ENCODE data around the gene KCNAB3.

Gene KCNAB3

GRCh38 chr17:7935859-7936258, 6.2 kb upstream of the KCNAB3 start:
- no peak for DNase-seq

- DNase-seq = peak; percentile 16
Measured at GRCh38 chr17:7932949-7933348, 3.3 kb upstream of the KCNAB3 start.

GRCh38 chr17:7932483-7932891, 2.8 kb upstream of the KCNAB3 start:
- no peak for DNase-seq

GRCh38 chr17:7931709-7932482, 2.2 kb upstream of the KCNAB3 start, which contains the start of the genes CNTROB and TRAPPC1:
CNTROB (plus strand) TSS chr17:7932206; CDS start chr17:7933080, 874 bp downstream.
TRAPPC1 (minus strand) TSS chr17:7931946; CDS start chr17:7931829, 117 bp downstream.
- peak; percentile 97 for DNase-seq

GRCh38 chr17:7930841-7931631, 1.4 kb upstream of the KCNAB3 start:
- no peak for DNase-seq

GRCh38 chr17:7927596-7927995, 2.1 kb downstream of the KCNAB3 start:
- no peak for DNase-seq

GRCh38 chr17:7922845-7923628, 6.6 kb downstream of the KCNAB3 start:
- DNase-seq = peak; percentile 23

GRCh38 chr17:7922269-7922844, 7.3 kb downstream of the KCNAB3 start:
- DNase-seq = no peak

GRCh38 chr17:7916808-7917207, 12.8 kb downstream of the KCNAB3 start:
- no peak for DNase-seq

- DNase-seq = no peak
Measured at GRCh38 chr17:7916385-7916682, 13.3 kb downstream of the KCNAB3 start.

GRCh38 chr17:7915611-7916384, 13.9 kb downstream of the KCNAB3 start, which contains the start of gene RNF227:
RNF227 (minus strand) TSS chr17:7916289; CDS start chr17:7916195, 94 bp downstream.
- peak; percentile 50 for DNase-seq

- DNase-seq = no peak
Measured at GRCh38 chr17:7915179-7915610, 14.5 kb downstream of the KCNAB3 start.

GRCh38 chr17:7912927-7913524, 16.6 kb downstream of the KCNAB3 start:
- DNase-seq = no peak

GRCh38 chr17:7911116-7911515, 18.5 kb downstream of the KCNAB3 start:
- DNase-seq = no peak

- DNase-seq = no peak
Measured at GRCh38 chr17:7910711-7911110, 18.9 kb downstream of the KCNAB3 start.

GRCh38 chr17:7910281-7910680, 19.4 kb downstream of the KCNAB3 start:
- no peak for DNase-seq

- no peak for DNase-seq
Measured at GRCh38 chr17:7909089-7909488, 20.6 kb downstream of the KCNAB3 start.

- no peak for DNase-seq
Measured at GRCh38 chr17:7903154-7904103, 26.2 kb downstream of the KCNAB3 start.

- no peak for DNase-seq
Measured at GRCh38 chr17:7897773-7898172, 31.9 kb downstream of the KCNAB3 start.

- DNase-seq = no peak
Measured at GRCh38 chr17:7897090-7897489, 32.6 kb downstream of the KCNAB3 start.
